HFFc6 (cell line): ENCODE results near the gene RPL12. TPM values are rescaled to one million over a fixed set of nuclear protein-coding genes. Genes with fewer than 3 reads are reported as not detected.

Experiments
- DNase-seq: peaks from one replicate; pipeline ENCODE4 v3.0.0-alpha.2; 2018
- H3K27ac Mint-ChIP-seq: 2 replicates; pipeline ENCODE4 v1.8.0; 2020; ENCODE audit warnings: mild to moderate bottlenecking, mixed read lengths
- H3K27me3 Mint-ChIP-seq: 2 replicates; pipeline ENCODE4 v1.8.0; 2021; ENCODE audit warnings: mild to moderate bottlenecking, moderate library complexity, mixed read lengths; ENCODE audit not compliant: insufficient read depth
- H3K36me3 Mint-ChIP-seq: 2 replicates; pipeline ENCODE4 v1.8.0; 2021; ENCODE audit warnings: low read depth, mixed read lengths
- H3K4me1 Mint-ChIP-seq: 2 replicates; pipeline ENCODE4 v1.8.0; 2020; ENCODE audit warnings: low read depth, mixed read lengths
- H3K4me3 Mint-ChIP-seq: 2 replicates; pipeline ENCODE4 v1.8.0; 2020; ENCODE audit warnings: mild to moderate bottlenecking, moderate library complexity, mixed read lengths
- H3K9me3 Mint-ChIP-seq: 2 replicates; pipeline ENCODE4 v1.8.0; 2020; ENCODE audit warnings: mild to moderate bottlenecking, mixed read lengths
- total RNA-seq, 6 experiments: library from RNA; stranded (reverse); fragmentation: NEBNext Ultra II Directional; extraction: Animal tissue kit (Norgen Biotek cat#: 25700); gene quantifications; 2 replicates in 1 of 6; 3 replicates in 5 of 6; pipeline ENCODE4 v1.2.3, GENCODE V29; 2021
- TF ChIP-seq, protein P1 (sequence below): fragments of 200-600 bp; sonication (generic); IDR thresholded peaks from 2 replicates; pipeline ENCODE4 v1.5.0; 2021; ENCODE audit warnings: antibody characterized with exemption, mild to moderate bottlenecking

RPL12 gene
- total RNA-seq, 6 experiments from 2014 or later = 953 to 1,196 (median 1,072) TPM

DNA sequence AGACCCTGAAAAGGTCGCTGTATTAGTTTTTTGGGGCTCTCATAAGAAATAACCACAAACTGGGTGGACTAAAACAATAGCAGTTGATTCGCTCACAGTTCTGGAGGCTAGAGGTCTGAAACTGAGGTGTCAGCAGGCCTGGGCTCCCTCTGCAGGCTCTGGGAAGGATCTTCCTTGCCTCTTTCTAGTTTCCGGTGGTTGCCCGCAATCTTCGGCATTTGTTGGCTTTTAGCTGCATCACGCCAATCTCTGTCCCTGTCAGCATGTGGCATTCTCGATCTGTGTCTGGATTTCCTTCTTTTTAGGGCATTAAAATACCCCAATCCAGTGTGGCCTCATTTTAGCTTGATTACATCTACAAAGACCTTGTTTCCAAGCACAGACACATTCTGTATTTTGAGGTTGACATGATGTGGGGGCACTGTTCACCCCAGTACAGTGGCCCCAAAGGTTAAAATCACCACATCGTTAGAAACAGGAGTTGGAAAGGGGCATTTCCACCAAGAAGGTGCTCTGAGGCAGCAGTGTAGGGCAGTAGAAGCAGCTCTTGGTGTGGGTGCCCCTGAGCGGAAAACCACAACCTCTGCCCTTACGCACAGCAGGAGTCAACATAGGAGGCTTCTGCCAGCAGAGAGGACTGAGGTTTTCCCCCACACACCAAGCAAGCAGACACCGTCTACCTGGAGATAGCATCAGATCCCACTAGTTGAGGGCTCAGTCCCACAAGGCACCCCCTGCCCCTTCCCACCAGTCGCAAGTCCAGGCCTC is 13.5 kb downstream of the RPL12 start:
- H3K9me3 Mint-ChIP-seq = peaks cover 9% of the 10 kb centered on the region
- H3K4me3 Mint-ChIP-seq = no peak overlapping the region
- H3K27me3 Mint-ChIP-seq = peaks cover 3% of the 10 kb centered on the region; the same call in 1 of the 2 replicates
- no peak for DNase-seq
- TF ChIP-seq, protein P1, sequence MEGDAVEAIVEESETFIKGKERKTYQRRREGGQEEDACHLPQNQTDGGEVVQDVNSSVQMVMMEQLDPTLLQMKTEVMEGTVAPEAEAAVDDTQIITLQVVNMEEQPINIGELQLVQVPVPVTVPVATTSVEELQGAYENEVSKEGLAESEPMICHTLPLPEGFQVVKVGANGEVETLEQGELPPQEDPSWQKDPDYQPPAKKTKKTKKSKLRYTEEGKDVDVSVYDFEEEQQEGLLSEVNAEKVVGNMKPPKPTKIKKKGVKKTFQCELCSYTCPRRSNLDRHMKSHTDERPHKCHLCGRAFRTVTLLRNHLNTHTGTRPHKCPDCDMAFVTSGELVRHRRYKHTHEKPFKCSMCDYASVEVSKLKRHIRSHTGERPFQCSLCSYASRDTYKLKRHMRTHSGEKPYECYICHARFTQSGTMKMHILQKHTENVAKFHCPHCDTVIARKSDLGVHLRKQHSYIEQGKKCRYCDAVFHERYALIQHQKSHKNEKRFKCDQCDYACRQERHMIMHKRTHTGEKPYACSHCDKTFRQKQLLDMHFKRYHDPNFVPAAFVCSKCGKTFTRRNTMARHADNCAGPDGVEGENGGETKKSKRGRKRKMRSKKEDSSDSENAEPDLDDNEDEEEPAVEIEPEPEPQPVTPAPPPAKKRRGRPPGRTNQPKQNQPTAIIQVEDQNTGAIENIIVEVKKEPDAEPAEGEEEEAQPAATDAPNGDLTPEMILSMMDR = no peak
- H3K27ac Mint-ChIP-seq = no peak overlapping the region
- H3K36me3 Mint-ChIP-seq = peaks cover 58% of the 10 kb centered on the region
- no peaks in the 10 kb centered on the region for H3K4me1 Mint-ChIP-seq

DNA sequence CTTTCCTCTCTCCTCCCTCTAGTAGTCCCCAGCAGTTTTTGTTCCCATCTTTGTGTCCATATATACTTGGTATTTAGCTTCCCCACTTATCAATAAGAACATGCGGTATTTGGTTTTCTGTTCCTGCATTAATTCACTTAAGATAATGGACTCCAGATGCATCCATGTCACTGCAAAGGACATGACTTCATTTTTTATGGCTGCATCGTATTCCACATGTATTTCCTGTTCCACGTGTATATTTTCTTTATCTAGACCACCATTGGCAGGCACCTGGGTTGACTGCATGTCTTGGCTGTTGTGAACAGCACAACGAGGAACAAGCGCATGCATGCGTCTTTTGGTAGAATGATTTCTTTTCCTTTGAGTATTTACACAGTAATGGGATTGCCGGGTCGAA is 20.8 kb downstream of the RPL12 start:
- no peaks in the 10 kb centered on the region for H3K9me3 Mint-ChIP-seq
- H3K27ac Mint-ChIP-seq = no peak overlapping the region
- peaks cover 16% of the 10 kb centered on the region for H3K4me1 Mint-ChIP-seq
- no peaks in the 10 kb centered on the region for H3K27me3 Mint-ChIP-seq
- no peak overlapping the region for H3K4me3 Mint-ChIP-seq
- H3K36me3 Mint-ChIP-seq = peaks cover 44% of the 10 kb centered on the region
- TF ChIP-seq, protein P1 = no peak
- DNase-seq = no peak

DNA sequence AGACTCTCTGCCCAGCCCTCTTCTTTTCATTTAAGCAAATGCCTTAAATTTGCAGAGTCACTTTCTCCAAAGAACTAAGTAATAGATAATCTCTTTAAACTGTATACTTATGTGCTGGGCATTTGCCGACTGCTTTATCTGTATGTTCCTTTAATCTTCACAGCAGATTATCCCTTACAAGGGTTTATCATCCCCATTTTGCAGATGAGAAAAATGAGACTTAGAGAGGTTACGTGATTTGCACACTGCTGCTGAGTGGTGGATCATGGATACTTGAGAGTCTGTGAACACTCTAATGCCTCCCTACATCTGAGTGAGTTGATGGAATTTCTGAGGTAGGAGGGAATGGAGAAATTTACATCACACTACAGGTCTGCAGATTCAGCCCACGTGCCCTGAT is 22.9 kb downstream of the RPL12 start:
- TF ChIP-seq, protein P1 = no peak
- DNase-seq = no peak
- no peak overlapping the region for H3K4me3 Mint-ChIP-seq
- H3K27me3 Mint-ChIP-seq = no peaks in the 10 kb centered on the region
- H3K36me3 Mint-ChIP-seq = peaks cover 35% of the 10 kb centered on the region
- H3K27ac Mint-ChIP-seq = no peak overlapping the region
- peaks cover 23% of the 10 kb centered on the region for H3K4me1 Mint-ChIP-seq
- no peaks in the 10 kb centered on the region for H3K9me3 Mint-ChIP-seq

DNA sequence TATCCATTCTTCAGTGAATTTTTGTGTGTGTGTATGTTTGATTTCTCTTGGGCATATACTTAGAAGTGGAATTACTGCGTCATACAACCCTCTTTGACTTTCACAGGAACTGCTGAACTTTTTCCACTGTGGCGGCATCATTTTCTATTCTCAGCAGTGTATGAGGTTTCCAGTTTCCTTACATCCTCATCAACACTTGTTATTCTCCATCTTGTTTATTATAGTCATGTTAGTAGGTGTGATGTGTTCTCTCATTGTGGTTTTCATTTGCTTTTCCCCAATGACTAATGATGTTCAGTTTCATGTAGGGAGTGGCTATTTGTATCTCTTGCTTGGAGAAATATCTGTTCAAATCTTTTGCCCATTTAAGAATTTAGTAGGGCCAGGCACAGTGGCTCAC is 24.4 kb downstream of the RPL12 start:
- H3K9me3 Mint-ChIP-seq = no peaks in the 10 kb centered on the region
- peaks cover 27% of the 10 kb centered on the region for H3K36me3 Mint-ChIP-seq
- peaks cover 37% of the 10 kb centered on the region for H3K4me1 Mint-ChIP-seq
- TF ChIP-seq, protein P1 = no peak
- no peak for DNase-seq
- H3K4me3 Mint-ChIP-seq = peak overlapping the region; percentile 44
- H3K27me3 Mint-ChIP-seq = no peaks in the 10 kb centered on the region
- no peak overlapping the region; the same call in 1 of the 2 replicates for H3K27ac Mint-ChIP-seq

DNA sequence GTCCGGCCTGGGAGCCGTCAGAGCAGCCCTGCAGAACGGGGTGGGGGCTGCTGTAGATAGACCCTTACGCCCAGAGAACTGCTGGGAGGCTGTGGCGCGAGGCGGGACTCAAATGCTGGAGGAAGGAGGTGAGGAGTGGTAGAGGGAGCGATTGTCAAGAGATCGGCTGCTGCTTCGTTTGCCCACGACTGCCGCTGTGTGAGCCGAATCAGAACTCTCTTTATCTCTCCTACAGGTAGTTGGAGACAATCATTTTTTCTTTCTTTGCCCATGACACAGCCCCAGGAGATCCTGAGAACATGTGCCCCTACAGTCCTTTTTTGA is 26.6 kb downstream of the RPL12 start:
- Mint-ChIP-seq H3K36me3 (peaks cover 12% of the 10 kb centered on the region), H3K4me1 (peaks cover 37% of the 10 kb centered on the region), H3K27ac (peak overlapping the region; percentile 91), H3K9me3 (no peaks in the 10 kb centered on the region), H3K27me3 (no peaks in the 10 kb centered on the region), H3K4me3 (peak overlapping the region; percentile 99)
- TF ChIP-seq, protein P1 = no peak
- DNase-seq = no peak
